Ovary (tissue), 9 donors: ENCODE data around the gene IQGAP1. TPM values are rescaled to one million over a fixed set of nuclear protein-coding genes. Genes with fewer than 3 reads are reported as not detected.

ENCODE experiments used
- polyA plus RNA-seq, 2 donors: library from polyadenylated mRNA; stranded (reverse); fragments of 200-250 nt in 1 of 2; fragments of 350-450 nt in 1 of 2; fragmentation: Illumina TruSeq in 1 of 2; extraction: RNeasy Lipid Tissue Mini Kit (QIAGEN cat#74804) in 1 of 2; gene quantifications; one replicate each; pipeline ENCODE4 v1.2.3, GENCODE V29; 2013 to 2014
- small RNA-seq: library from RNA; depleted of rRNA; stranded (forward); fragments of <200 nt; gene quantifications from one replicate; pipeline ENCODE3, GENCODE V24; 2016
- total RNA-seq, 7 donors: library from RNA; depleted of rRNA in 2 of 7; stranded (reverse); fragments of >200 nt in 2 of 7; fragmentation: NEBNext Ultra II Directional in 3 of 7; extraction: Animal tissue kit (Norgen Biotek cat#: 25700) in 3 of 7; gene quantifications; one replicate each; pipeline versions ENCODE4 v1.1.0 to v1.2.4, GENCODE V29; 2016 to 2023
- donor health status: DM: no; HTN: no; CAD: no; lungs with moderate emphysema.
- donor health status: DM: no; HTN: no; CAD: no.
- donor health status: Bipolar disorder and iron deficiency.
- donor health status: DM: yes; HTN: yes; CAD: no.
- donor health status: DM: no; HTN: no; CAD: no.
- donor health status: DM: yes; HTN: yes; CAD: no.

The IQGAP1 gene
- total and polyA plus RNA-seq, 9 donors, result 68.1 to 173 (median 108) TPM

Small RNA genes lying within 50 kb of the gene (small RNA-seq; reads per million reads assigned to genes)
- not detected for gene NDUFA3P4

Other genes with a start within 250 kb of the IQGAP1 start
- 10 to 100 TPM; 25.3 to 83.8 (median 51.0) TPM for gene SEMA4B, start 186.9 kb upstream of the IQGAP1 start, total RNA-seq
- 10 to 100 TPM; 12.4 to 24.4 TPM for gene SEMA4B, start 186.9 kb upstream of the IQGAP1 start, polyA plus RNA-seq
- gene CIB1, start 154.3 kb upstream of the IQGAP1 start, total RNA-seq, result 10 to 100 TPM; 18.5 to 68.8 (median 45.0) TPM
- gene CIB1, start 154.3 kb upstream of the IQGAP1 start, polyA plus RNA-seq, result 10 to 100 TPM; 40.2 to 53.6 TPM
- gene GDPGP1, start 154.0 kb upstream of the IQGAP1 start, total RNA-seq, result 1 to 10 TPM; 2.5 to 9.3 (median 8.3) TPM
- 1 to 10 TPM; 2.0 to 3.0 TPM for gene GDPGP1, start 154.0 kb upstream of the IQGAP1 start, polyA plus RNA-seq
- under 1 TPM in 3 of 7 donors, not detected in 4; 0.10 to 0.15 (median 0.13) TPM for gene TTLL13, start 138.7 kb upstream of the IQGAP1 start, total RNA-seq
- gene TTLL13, start 138.7 kb upstream of the IQGAP1 start, polyA plus RNA-seq, result under 1 TPM; 0.04 to 0.33 TPM
- 100 to 1,000 TPM in 3 of 7 donors, 10 to 100 TPM in 4; 52.8 to 111 (median 86.0) TPM for gene NGRN, start 122.6 kb upstream of the IQGAP1 start, total RNA-seq
- gene NGRN, start 122.6 kb upstream of the IQGAP1 start, polyA plus RNA-seq, result 100 to 1,000 TPM in 1 of 2 donors, 10 to 100 TPM in 1; 69.8 to 112 TPM
- gene ZNF774, start 36.0 kb upstream of the IQGAP1 start, total RNA-seq, result 1 to 10 TPM in 6 of 7 donors, under 1 TPM in 1; 0.83 to 4.3 (median 2.4) TPM
- 1 to 10 TPM; 1.0 to 4.1 TPM for gene ZNF774, start 36.0 kb upstream of the IQGAP1 start, polyA plus RNA-seq
- gene CRTC3, start 141.7 kb downstream of the IQGAP1 start, total RNA-seq, result 100 to 1,000 TPM in 1 of 7 donors, 10 to 100 TPM in 6; 36.9 to 106 (median 85.4) TPM
- gene CRTC3, start 141.7 kb downstream of the IQGAP1 start, polyA plus RNA-seq, result 10 to 100 TPM; 43.4 to 86.7 TPM